K562 (cell line): ENCODE measurements around the gene GLTP. TPM values are rescaled to one million over a fixed set of nuclear protein-coding genes. Genes with fewer than 3 reads are reported as not detected.

Experiments used
- COPS2 ChIP-seq: fragments of 450-650 bp; conservative IDR thresholded peaks from 2 replicates; pipeline ENCODE4 v1.6.1; 2016; ENCODE audit warnings: mild to moderate bottlenecking, moderate library complexity
- E2F3 ChIP-seq: fragments of 250-450 bp; sonication (Bioruptor Pico); IDR thresholded peaks from 2 replicates; pipeline ENCODE4 v1.4.0; 2020; ENCODE audit warnings: mild to moderate bottlenecking
- E4F1 ChIP-seq: fragments of 250-450 bp; sonication (Bioruptor Pico); IDR thresholded peaks from 2 replicates; pipeline ENCODE4 v1.5.0; 2021; ENCODE audit warnings: mild to moderate bottlenecking, borderline replicate concordance
- HIVEP1 ChIP-seq: fragments of 250-450 bp; sonication (Bioruptor Pico); IDR thresholded peaks from 2 replicates; pipeline ENCODE4 v1.4.0; 2020; ENCODE audit warnings: mild to moderate bottlenecking
- ILF3 ChIP-seq: fragments of 450-650 bp; IDR thresholded peaks from 2 replicates; pipeline ENCODE4 v1.6.1; 2018; ENCODE audit warnings: antibody characterized with exemption, mild to moderate bottlenecking, moderate library complexity, borderline replicate concordance
- KDM4B ChIP-seq, 2 experiments: fragments of 450-650 bp in 1 of 2; sonication (generic) in 1 of 2; IDR thresholded peaks; 2 replicates each; pipeline ENCODE4 v1.6.1; 2016 to 2017; ENCODE audit warnings: borderline replicate concordance in 2 of 2, antibody characterized with exemption in 1 of 2, low read depth in 1 of 2, mild to moderate bottlenecking in 1 of 2
- KLF16 ChIP-seq: IDR thresholded peaks from 2 replicates; pipeline ENCODE4 v1.6.1; 2016; ENCODE audit warnings: antibody characterized with exemption
- NR1H2 ChIP-seq: sonication (generic); formaldehyde crosslinking; IDR thresholded peaks from 2 replicates; pipeline ENCODE4 v1.4.0; 2020; ENCODE audit warnings: mild to moderate bottlenecking, missing genetic modification reagents
- PML ChIP-seq: IDR thresholded peaks from 2 replicates; pipeline ENCODE4 v1.6.1; 2012; ENCODE audit warnings: low read length, inconsistent platforms
- POLR3A ChIP-seq: IDR thresholded peaks from 2 replicates; pipeline ENCODE4 v1.6.1; 2011; ENCODE audit warnings: borderline replicate concordance, mild to moderate bottlenecking, moderate library complexity; ENCODE audit not compliant: insufficient read length, insufficient read depth; ENCODE audit errors: extremely low read depth
- RBM25 ChIP-seq: fragments of 200-400 bp; formaldehyde crosslinking; IDR thresholded peaks from 2 replicates; pipeline ENCODE4 v1.6.1; 2018; ENCODE audit warnings: low read length, low read depth, moderate library complexity; ENCODE audit not compliant: severe bottlenecking
- RFX1 ChIP-seq: fragments of 450-650 bp; IDR thresholded peaks from 2 replicates; pipeline ENCODE4 v1.6.1; 2016; ENCODE audit warnings: mild to moderate bottlenecking, moderate library complexity
- TEAD2 ChIP-seq: fragments of 450-650 bp; IDR thresholded peaks from 2 replicates; pipeline ENCODE4 v1.6.1; 2016; ENCODE audit warnings: missing genetic modification characterization, control low read depth, missing compliant biosample characterization
- TGIF2 ChIP-seq: sonication (generic); formaldehyde crosslinking; IDR thresholded peaks from 2 replicates; pipeline ENCODE4 v1.8.1; 2022; ENCODE audit warnings: mild to moderate bottlenecking, missing genetic modification reagents, moderate library complexity
- THRB ChIP-seq: fragments of 450-650 bp; formaldehyde crosslinking; conservative IDR thresholded peaks from 2 replicates; pipeline ENCODE4 v1.4.0; 2022; ENCODE audit warnings: mild to moderate bottlenecking, missing genetic modification characterization
- ZNF274 ChIP-seq: IDR thresholded peaks from 2 replicates; pipeline ENCODE4 v1.6.1; 2011; ENCODE audit warnings: low read depth, mild to moderate bottlenecking, low read length, moderate library complexity, borderline replicate concordance
- ZNF408 ChIP-seq: fragments of 250-450 bp; sonication (Bioruptor Pico); IDR thresholded peaks from 2 replicates; pipeline ENCODE4 v1.4.0; 2020; ENCODE audit warnings: low read depth, mild to moderate bottlenecking, moderate library complexity
- ZNF589 ChIP-seq: fragments of 200-800 bp; sonication (Bioruptor generic); IDR thresholded peaks from 2 replicates; pipeline ENCODE4 v1.6.1; 2016; ENCODE audit warnings: low read depth, missing genetic modification characterization, missing compliant biosample characterization
- ZNF77 ChIP-seq: fragments of 250-450 bp; sonication (Bioruptor Pico); IDR thresholded peaks from 2 replicates; pipeline ENCODE4 v1.5.0; 2020
- polyA plus RNA-seq, 8 experiments: library from polyadenylated mRNA; depleted of rRNA in 4 of 8; stranded (reverse) in 5 of 8; unstranded in 3 of 8; fragments of >200 nt; fragmentation: Nextera tagmentation in 2 of 8; fragmentation: Illumina TruSeq in 1 of 8; extraction: Ambion mirVana in 2 of 8; extraction: Trizol in 1 of 8; gene quantifications; 2 replicates each; pipeline versions ENCODE4 v1.2.1 to v1.2.3, GENCODE V29; 2011 to 2014; ENCODE audit warnings: inconsistent platforms in 1 of 8, missing spikeins in 1 of 8
- total RNA-seq, 7 experiments: library from RNA; depleted of rRNA in 6 of 7; stranded (reverse); fragments of >200 nt in 6 of 7; fragmentation: Illumina TruSeq in 2 of 7; extraction: Trizol in 2 of 7; gene quantifications; 2 replicates each; pipeline versions ENCODE4 v1.2.1 to v1.2.3, GENCODE V29; 2011 to 2021; ENCODE audit warnings: low replicate concordance in 1 of 7
- TF ChIP-seq, protein P1 (sequence below), 2 experiments: fragments of 450-650 bp in 1 of 2; sonication (generic) in 1 of 2; formaldehyde crosslinking in 1 of 2; IDR thresholded peaks in 1 of 2; conservative IDR thresholded peaks in 1 of 2; 2 replicates each; pipeline versions ENCODE4 v1.6.1 to v1.8.1; 2016 to 2023; ENCODE audit warnings: mild to moderate bottlenecking in 2 of 2, moderate library complexity in 2 of 2, inconsistent platforms in 1 of 2, missing genetic modification reagents in 1 of 2
- TF ChIP-seq, protein P2 (sequence below): IDR thresholded peaks from 3 replicates; pipeline ENCODE4 v1.6.1; 2011; ENCODE audit warnings: borderline replicate concordance, mild to moderate bottlenecking; ENCODE audit not compliant: insufficient read length, insufficient read depth

GLTP gene
- total and polyA plus RNA-seq, 9 of the 15 experiments (the other 6 are each of a cell fraction or from before 2014, with no cell fraction given) = 4.4 to 8.3 (median 6.1) TPM

DNA sequence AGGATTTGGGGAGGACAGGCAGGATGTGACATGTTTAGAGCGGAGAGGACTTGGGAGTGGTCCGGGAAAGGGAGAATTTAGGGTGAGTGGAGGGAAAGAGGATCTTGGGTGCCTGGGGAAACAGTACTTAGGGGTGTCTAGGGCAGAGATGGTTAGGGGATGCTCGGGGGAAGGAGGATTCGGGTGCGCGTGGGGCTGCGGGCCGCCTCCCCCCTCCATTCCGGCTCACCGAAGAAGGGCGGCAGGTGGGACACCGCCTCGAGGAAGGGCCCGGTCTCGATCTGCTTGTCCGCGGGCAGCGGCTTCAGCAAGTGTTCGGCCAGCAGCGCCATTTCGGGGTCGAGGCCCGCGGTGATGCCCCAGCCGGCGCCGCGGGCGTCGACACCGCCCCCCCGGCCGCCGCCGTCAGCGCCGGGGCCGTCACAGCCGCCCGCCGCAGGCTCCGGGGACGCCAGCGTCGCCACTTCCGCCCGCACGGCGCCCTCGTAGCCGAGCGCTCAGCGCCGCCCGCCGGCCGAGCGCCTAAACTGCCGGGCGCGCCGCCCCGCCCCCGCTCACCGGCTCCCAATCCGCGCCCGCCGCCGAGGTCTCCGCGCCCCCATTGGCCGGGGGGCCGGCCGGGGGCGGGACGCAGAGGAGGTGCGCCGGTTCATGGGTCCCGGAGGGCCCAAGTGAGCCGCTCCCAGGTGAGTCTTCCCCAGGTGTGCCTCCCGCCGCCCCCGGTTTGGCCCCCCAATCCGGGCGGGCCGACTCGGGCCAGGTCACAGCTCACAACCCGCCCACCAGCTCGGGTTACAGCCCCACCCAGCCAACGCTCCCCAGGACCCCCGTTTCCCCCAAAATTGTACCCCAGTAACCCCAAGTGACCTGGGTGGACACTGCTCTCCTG lies at the start of gene GLTP (continued):
- TF ChIP-seq ZNF274 = no peak
- TF ChIP-seq, protein P1, sequence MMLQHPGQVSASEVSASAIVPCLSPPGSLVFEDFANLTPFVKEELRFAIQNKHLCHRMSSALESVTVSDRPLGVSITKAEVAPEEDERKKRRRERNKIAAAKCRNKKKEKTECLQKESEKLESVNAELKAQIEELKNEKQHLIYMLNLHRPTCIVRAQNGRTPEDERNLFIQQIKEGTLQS (IDR thresholded peaks at IDR 0.05) = no peak
- TF ChIP-seq, protein P1 (CRISPR knock-in tag; conservative IDR thresholded peaks at IDR 0.05) = no peak
- no peak for TF ChIP-seq NR1H2 (CRISPR knock-in tag)
- no peak for TF ChIP-seq E2F3
- no peak for TF ChIP-seq E4F1
- TF ChIP-seq TGIF2 (CRISPR knock-in tag) = no peak
- no peak for TF ChIP-seq HIVEP1 (CRISPR knock-in tag)
- no peak for TF ChIP-seq ILF3
- TF ChIP-seq COPS2 = no peak
- TF ChIP-seq RFX1 = no peak
- no peak for TF ChIP-seq ZNF408
- TF ChIP-seq PML = no peak
- TF ChIP-seq, protein P2, sequence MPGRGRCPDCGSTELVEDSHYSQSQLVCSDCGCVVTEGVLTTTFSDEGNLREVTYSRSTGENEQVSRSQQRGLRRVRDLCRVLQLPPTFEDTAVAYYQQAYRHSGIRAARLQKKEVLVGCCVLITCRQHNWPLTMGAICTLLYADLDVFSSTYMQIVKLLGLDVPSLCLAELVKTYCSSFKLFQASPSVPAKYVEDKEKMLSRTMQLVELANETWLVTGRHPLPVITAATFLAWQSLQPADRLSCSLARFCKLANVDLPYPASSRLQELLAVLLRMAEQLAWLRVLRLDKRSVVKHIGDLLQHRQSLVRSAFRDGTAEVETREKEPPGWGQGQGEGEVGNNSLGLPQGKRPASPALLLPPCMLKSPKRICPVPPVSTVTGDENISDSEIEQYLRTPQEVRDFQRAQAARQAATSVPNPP = no peak
- TF ChIP-seq THRB (CRISPR knock-in tag) = 0 out of 2 replicates have a peak, but pooled peaks have one; percentile 24
- TF ChIP-seq POLR3A = no peak
- TF ChIP-seq KDM4B (IDR thresholded peaks at IDR 0.05; ENCODE audit: borderline replicate concordance in 2 of 2, low read depth in 1 of 2) = no peak
- TF ChIP-seq ZNF77 (CRISPR knock-in tag) = no peak
- TF ChIP-seq KLF16 = no peak
- TF ChIP-seq RBM25 = peak; percentile 99
- TF ChIP-seq TEAD2 (tag) = no peak
- TF ChIP-seq ZNF589 (CRISPR knock-in tag) = no peak
